B cell (primary cell): ENCODE results near the gene GTF2H4. TPM values are rescaled to one million over a fixed set of nuclear protein-coding genes. Genes with fewer than 3 reads are reported as not detected.
"Not testable (repeated sequence)": the region's sequence is repeated elsewhere in the genome, so short reads cannot be mapped to it uniquely, and the experiment has no call there.

Experiments
- ATAC-seq: fragments of 200-7000 bp; cut with Tn5 transposase; one replicate; pipeline ENCODE4 v1.10.0; 2021; ENCODE audit warnings: low read depth, mild to moderate bottlenecking, moderate number of reproducible peaks, moderate library complexity
- CTCF ChIA-PET: fragments of 350-600 bp; sonication (Branson Sonifier 250); formaldehyde crosslinking; loops from one replicate; lab custom pipeline; 2021; ENCODE audit warnings: antibody characterized with exemption, inconsistent platforms; lab: Charles Lee
- POLR2A ChIA-PET: fragments of 350-600 bp; sonication (Branson Sonifier 250); formaldehyde crosslinking; loops from one replicate; lab custom pipeline; 2021; ENCODE audit warnings: antibody characterized with exemption; lab: Charles Lee
- DNase-seq: peaks from one replicate; pipeline ENCODE4 v3.0.0; 2013
- H2AFZ ChIP-seq: 2 replicates; pipeline ENCODE4 v1.6.1; 2012; ENCODE audit warnings: mild to moderate bottlenecking, low read depth, low read length; ENCODE audit not compliant: insufficient read depth, poor library complexity, severe bottlenecking
- H3K27ac ChIP-seq, 2 donors: 1 replicate in 1 of 2; 2 replicates in 1 of 2; pipeline ENCODE4 v1.5.1; 2012 to 2013; ENCODE audit warnings: low read length in 2 of 2, mild to moderate bottlenecking in 2 of 2, moderate library complexity in 1 of 2
- H3K27me3 ChIP-seq, 4 experiments: fragments of 200-600 bp in 1 of 4; sonication (generic) in 1 of 4; replicated peaks in 1 of 4; 1 replicate in 2 of 4; 2 replicates in 2 of 4; pipeline versions ENCODE4 v1.6.1 to v1.7.0; 2013 to 2016; ENCODE audit warnings: low read length in 3 of 4, mild to moderate bottlenecking in 2 of 4, mixed read lengths in 1 of 4, moderate library complexity in 1 of 4; ENCODE audit not compliant: insufficient read depth in 4 of 4, control insufficient read depth in 3 of 4; ENCODE audit errors: control extremely low read depth in 1 of 4
- H3K36me3 ChIP-seq, 2 experiments: replicated peaks in 1 of 2; 1 replicate in 1 of 2; 2 replicates in 1 of 2; pipeline versions ENCODE4 v1.6.1 to v1.7.1; 2013; ENCODE audit warnings: low read length in 1 of 2; ENCODE audit not compliant: insufficient read depth in 2 of 2, control insufficient read depth in 1 of 2; ENCODE audit errors: control extremely low read depth in 1 of 2, extremely low read depth in 1 of 2
- H3K4me1 ChIP-seq, 2 donors: fragments of 200-600 bp in 1 of 2; sonication (generic) in 1 of 2; 1 replicate in 1 of 2; 2 replicates in 1 of 2; pipeline versions ENCODE4 v1.5.1 to v1.6.1; 2013 to 2017; ENCODE audit warnings: low read length in 2 of 2; ENCODE audit not compliant: control insufficient read depth in 2 of 2, insufficient read depth in 2 of 2
- H3K4me2 ChIP-seq: replicated peaks from 2 replicates; pipeline ENCODE3; 2012; ENCODE audit warnings: mild to moderate bottlenecking, low read depth, low read length; ENCODE audit not compliant: poor library complexity, severe bottlenecking
- H3K4me3 ChIP-seq, 5 experiments: fragments of 200-600 bp in 1 of 5; sonication (generic) in 1 of 5; 1 replicate in 3 of 5; 2 replicates in 2 of 5; pipeline versions ENCODE4 v1.5.1 to v1.7.0; 2011 to 2016; ENCODE audit warnings: low read length in 4 of 5, mild to moderate bottlenecking in 4 of 5, low read depth in 2 of 5, control low read depth in 1 of 5, moderate library complexity in 1 of 5; ENCODE audit not compliant: insufficient read depth in 1 of 5; ENCODE audit errors: control extremely low read depth in 1 of 5, extremely low read depth in 1 of 5
- H3K79me2 ChIP-seq: fragments of 200-600 bp; sonication (generic); one replicate; pipeline ENCODE4 v1.6.0; 2016; ENCODE audit warnings: low read length; ENCODE audit not compliant: control insufficient read depth, insufficient read depth
- H3K9ac ChIP-seq: fragments of 200-600 bp; sonication (generic); 2 replicates; pipeline ENCODE4 v1.6.1; 2017; ENCODE audit warnings: mild to moderate bottlenecking, low read length, moderate library complexity
- H3K9me3 ChIP-seq, 3 donors: one replicate each; pipeline versions ENCODE4 v1.6.1 to v1.7.1; 2013; ENCODE audit warnings: low read length in 2 of 3; ENCODE audit not compliant: control insufficient read depth in 2 of 3, insufficient read depth in 1 of 3; ENCODE audit errors: control extremely low read depth in 1 of 3
- H4K20me1 ChIP-seq: 2 replicates; pipeline ENCODE4 v1.6.0; 2012; ENCODE audit warnings: mild to moderate bottlenecking, low read length; ENCODE audit not compliant: insufficient read depth, control insufficient read depth, poor library complexity, severe bottlenecking
- H3K27ac Mint-ChIP-seq: one replicate; pipeline ENCODE4 v1.8.0; 2021; ENCODE audit warnings: mixed read lengths
- H3K27me3 Mint-ChIP-seq: one replicate; pipeline ENCODE4 v1.8.0; 2021; ENCODE audit warnings: mixed read lengths
- H3K4me1 Mint-ChIP-seq: one replicate; pipeline ENCODE4 v1.8.0; 2021; ENCODE audit warnings: mixed read lengths
- H3K4me3 Mint-ChIP-seq: one replicate; pipeline ENCODE4 v1.8.0; 2021; ENCODE audit warnings: mixed read lengths
- H3K9me3 Mint-ChIP-seq: one replicate; pipeline ENCODE4 v1.8.0; 2022; ENCODE audit warnings: mixed read lengths; ENCODE audit not compliant: insufficient read depth
- EZH2 ChIP-seq: IDR thresholded peaks from 2 replicates; pipeline ENCODE4 v1.6.1; 2012; ENCODE audit warnings: borderline replicate concordance, low read depth, mild to moderate bottlenecking, moderate library complexity, low read length; ENCODE audit not compliant: insufficient read depth, poor library complexity, severe bottlenecking
- WGBS: methylation state at CpG from one replicate; pipeline ENCODE4 v1.1.5; 2013; ENCODE audit warnings: missing lambda C conversion rate; ENCODE audit not compliant: insufficient coverage; 5-methylcytosine and 5-hydroxymethylcytosine counted together
- intact Hi-C: fragments of 100-400 bp; cut with micrococcal nuclease; formaldehyde crosslinking; loops from one replicate; pipeline ENCODE4 v1.10.0; 2022
- polyA plus RNA-seq: library from polyadenylated mRNA; depleted of rRNA; stranded (reverse); fragments of >200 nt; gene quantifications from 2 replicates; pipeline ENCODE4 v1.2.3, GENCODE V29; 2012
- total RNA-seq, 2 donors: library from RNA; stranded (reverse); fragments of 120-200 nt in 1 of 2; gene quantifications; 1 replicate in 1 of 2; 2 replicates in 1 of 2; pipeline versions ENCODE4 v1.2.3 to v1.2.4, GENCODE V29; 2013 to 2022
- TF ChIP-seq, protein P1 (sequence below): fragments of 200-600 bp; IDR thresholded peaks from one replicate; pipeline ENCODE4 v1.8.0; 2022; ENCODE audit warnings: antibody characterized with exemption, mild to moderate bottlenecking

Gene GTF2H4
- total and polyA plus RNA-seq, 2 donors (not counting 1 experiment from before 2014, with no cell fraction given) = 30.2 to 38.4 TPM

DNA sequence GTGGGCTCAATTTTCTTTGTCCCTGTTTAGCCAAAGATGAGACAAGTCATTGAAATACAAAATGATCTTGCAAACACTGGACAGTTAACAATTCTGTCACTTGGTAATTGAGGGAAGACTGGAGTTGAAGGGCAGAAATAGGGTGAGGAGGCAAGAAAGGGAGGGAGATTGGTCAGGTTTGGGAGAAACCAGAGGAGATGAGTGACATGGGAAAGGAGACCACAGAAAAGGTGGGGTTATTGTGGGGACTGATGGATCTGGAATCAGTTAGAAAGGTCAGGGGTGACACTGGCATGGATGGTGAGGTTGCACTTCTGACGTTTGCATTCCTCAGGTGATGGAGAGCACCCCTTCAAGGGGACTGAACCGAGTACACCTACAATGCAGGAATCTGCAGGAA, 693 bp downstream of the GTF2H4 start:
- Histone ChIP-seq H4K20me1 (no peaks in the 10 kb centered on the region), H3K27ac (no peak overlapping the region), H3K4me2 (peak overlapping the region; percentile 93), H3K36me3 (peaks cover 0 to 19% of the 10 kb centered on the region in 2 experiments), H3K9me3 (no peaks in the 10 kb centered on the region), H3K4me3 (peak overlapping the region; percentile 71 to 99 (median 89)), H3K79me2 (peaks cover 5% of the 10 kb centered on the region), H3K4me1 (peaks cover 12 to 25% of the 10 kb centered on the region in 2 donors), H2AFZ (peak overlapping the region; percentile 90), H3K9ac (peak overlapping the region; percentile 86), H3K27me3 (no peaks in the 10 kb centered on the region)
- Mint-ChIP-seq H3K27ac (no peak overlapping the region), H3K4me3 (peak overlapping the region; percentile 100), H3K27me3 (no peaks in the 10 kb centered on the region), H3K4me1 (peaks cover 26% of the 10 kb centered on the region), H3K9me3 (no peaks in the 10 kb centered on the region)
- ChIA-PET CTCF (interaction anchor here (1.4 to 1.5 kb wide), 2 partner anchors 25 to 171 kb away, joined by 3 read pairs; partner anchors contain the start of gene DDR1), POLR2A (no interaction called here)
- 36% methylated on average over 2 of the region's 2 CpGs for WGBS
- TF ChIP-seq, protein P1, sequence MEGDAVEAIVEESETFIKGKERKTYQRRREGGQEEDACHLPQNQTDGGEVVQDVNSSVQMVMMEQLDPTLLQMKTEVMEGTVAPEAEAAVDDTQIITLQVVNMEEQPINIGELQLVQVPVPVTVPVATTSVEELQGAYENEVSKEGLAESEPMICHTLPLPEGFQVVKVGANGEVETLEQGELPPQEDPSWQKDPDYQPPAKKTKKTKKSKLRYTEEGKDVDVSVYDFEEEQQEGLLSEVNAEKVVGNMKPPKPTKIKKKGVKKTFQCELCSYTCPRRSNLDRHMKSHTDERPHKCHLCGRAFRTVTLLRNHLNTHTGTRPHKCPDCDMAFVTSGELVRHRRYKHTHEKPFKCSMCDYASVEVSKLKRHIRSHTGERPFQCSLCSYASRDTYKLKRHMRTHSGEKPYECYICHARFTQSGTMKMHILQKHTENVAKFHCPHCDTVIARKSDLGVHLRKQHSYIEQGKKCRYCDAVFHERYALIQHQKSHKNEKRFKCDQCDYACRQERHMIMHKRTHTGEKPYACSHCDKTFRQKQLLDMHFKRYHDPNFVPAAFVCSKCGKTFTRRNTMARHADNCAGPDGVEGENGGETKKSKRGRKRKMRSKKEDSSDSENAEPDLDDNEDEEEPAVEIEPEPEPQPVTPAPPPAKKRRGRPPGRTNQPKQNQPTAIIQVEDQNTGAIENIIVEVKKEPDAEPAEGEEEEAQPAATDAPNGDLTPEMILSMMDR = no peak
- no peak for TF ChIP-seq EZH2
- DNase-seq (no peak), ATAC-seq (no peak)
- intact Hi-C loops = loop anchor here (5.0 kb wide), 1 partner anchor 291 kb away; the partner anchor contains the start of genes MRPS18B and PPP1R10

DNA sequence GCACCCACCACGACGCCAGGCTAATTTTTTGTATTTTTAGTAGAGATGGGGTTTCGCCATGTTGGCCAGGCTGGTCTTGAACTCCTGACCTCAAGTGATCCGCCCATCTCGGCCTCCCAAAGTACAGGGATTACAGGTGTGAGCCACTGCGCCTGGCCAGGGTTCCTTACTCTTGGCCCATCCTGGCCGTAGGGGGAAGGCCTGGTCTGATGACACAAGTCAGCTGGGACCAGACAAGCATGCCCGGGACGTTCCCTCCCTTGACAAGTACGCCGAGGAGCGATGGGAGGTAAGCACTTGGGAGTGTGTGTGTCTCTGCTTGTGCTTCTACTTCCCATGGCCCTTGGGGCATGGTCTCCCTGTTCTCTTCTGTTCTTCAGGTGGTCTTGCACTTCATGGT, 2.5 kb downstream of the GTF2H4 start:
- H3K4me3 ChIP-seq, H3K4me3 Mint-ChIP-seq, POLR2A ChIA-PET, H3K9me3 Mint-ChIP-seq, H3K27ac Mint-ChIP-seq, H3K9me3 ChIP-seq, DNase-seq, H3K27me3 ChIP-seq, H3K27ac ChIP-seq, H4K20me1 ChIP-seq, H3K4me2 ChIP-seq, H3K79me2 ChIP-seq, H3K27me3 Mint-ChIP-seq, ATAC-seq, H3K9ac ChIP-seq, H2AFZ ChIP-seq: not testable (repeated sequence)
- WGBS = 98% methylated on average over 8 of the region's 12 CpGs
- intact Hi-C loops = loop anchor here (5.0 kb wide), 1 partner anchor 168 kb away; the partner anchor contains the start of genes FLOT1 and IER3
- H3K4me1 ChIP-seq = peaks cover 17 to 31% of the 10 kb centered on the region in 2 donors
- CTCF ChIA-PET = interaction anchor here (1.5 to 6.3 kb wide), 3 partner anchors 27 to 176 kb away, joined by 3 to 87 read pairs (median 3); partner anchors contain the start of gene DDR1
- peaks cover 0 to 19% of the 10 kb centered on the region in 2 experiments for H3K36me3 ChIP-seq
- H3K4me1 Mint-ChIP-seq = peaks cover 38% of the 10 kb centered on the region
